ENCODE measurements around the gene BTBD1.
"Not testable (repeated sequence)": the region's sequence is repeated elsewhere in the genome, so short reads cannot be mapped to it uniquely, and the experiment has no call there.

DNA sequence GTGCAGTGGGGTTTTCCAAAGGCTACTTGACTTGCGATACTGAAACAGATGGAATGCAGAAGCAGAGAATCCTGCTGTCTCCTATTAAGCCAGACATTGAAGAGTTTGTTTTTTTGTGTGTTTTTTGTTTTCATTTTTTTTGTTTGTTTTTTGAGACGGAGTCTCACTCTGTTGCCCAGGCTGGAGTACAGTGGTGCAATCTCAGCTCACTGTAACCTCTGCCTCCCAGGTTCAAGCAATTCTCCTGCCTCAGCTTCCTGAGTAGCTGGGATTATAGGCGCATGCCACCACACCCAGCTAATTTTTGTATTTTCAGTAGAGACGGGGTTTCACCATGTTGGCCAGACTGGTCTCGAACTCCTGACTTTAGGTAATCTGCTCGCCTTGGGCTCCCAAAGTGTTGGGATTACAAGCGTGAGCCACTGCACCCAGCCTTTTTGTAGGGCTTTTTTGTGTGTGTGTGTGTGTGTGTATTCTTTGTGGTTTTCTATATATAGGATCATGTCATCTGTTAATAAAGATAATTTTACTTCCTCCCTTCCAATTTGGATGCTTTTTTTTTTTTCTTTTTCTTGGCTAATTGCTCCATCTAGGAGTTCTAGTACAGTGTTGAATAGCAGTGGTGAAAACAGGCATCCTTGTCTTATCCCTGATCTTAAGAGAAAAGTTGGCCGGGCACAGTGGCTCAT lies 19.0 kb upstream of the BTBD1 start:
- not testable (repeated sequence) for TF ChIP-seq POLR2A (IDR thresholded peaks at IDR 0.05; ENCODE audit: low read depth, low read length); POLR2AphosphoS5 (IDR thresholded peaks at IDR 0.05; ENCODE audit: low read depth, low read length); TAF1 (IDR thresholded peaks at IDR 0.05; ENCODE audit: borderline replicate concordance, low read depth, low read length)

All from GM12892 (cell line).